H9 (cell line): ENCODE data around the gene ZC3H18. TPM values are rescaled to one million over a fixed set of nuclear protein-coding genes. Genes with fewer than 3 reads are reported as not detected.

Experiments used
- DNase-seq: peaks from one replicate; pipeline ENCODE4 v3.0.0-alpha.2; 2017
- H2AFZ ChIP-seq: one replicate; pipeline ENCODE4 v1.6.1; 2013; ENCODE audit warnings: mild to moderate bottlenecking, low read length, control low read depth, moderate library complexity
- H2AK5ac ChIP-seq: 2 replicates; pipeline ENCODE4 v1.6.1; 2013; ENCODE audit warnings: low read length, control low read depth, mixed read lengths; ENCODE audit not compliant: insufficient read length
- H2BK120ac ChIP-seq: one replicate; pipeline ENCODE4 v1.6.1; 2013; ENCODE audit warnings: low read depth, mild to moderate bottlenecking, low read length, control low read depth, inconsistent platforms; ENCODE audit not compliant: poor library complexity, severe bottlenecking
- H2BK12ac ChIP-seq: 2 replicates; pipeline ENCODE4 v1.6.1; 2013; ENCODE audit warnings: low read length, control low read depth, mixed read lengths, low read depth; ENCODE audit not compliant: insufficient read length
- H2BK15ac ChIP-seq: 2 replicates; pipeline ENCODE4 v1.6.1; 2013; ENCODE audit warnings: low read depth, low read length, control low read depth
- H2BK20ac ChIP-seq: one replicate; pipeline ENCODE4 v1.6.1; 2013; ENCODE audit warnings: low read depth, mild to moderate bottlenecking, low read length, control low read depth, inconsistent platforms; ENCODE audit not compliant: poor library complexity, severe bottlenecking
- H2BK5ac ChIP-seq: 2 replicates; pipeline ENCODE4 v1.6.1; 2013; ENCODE audit warnings: low read length, control low read depth, mixed read lengths; ENCODE audit not compliant: insufficient read length
- H3K14ac ChIP-seq: 2 replicates; pipeline ENCODE4 v1.6.1; 2013; ENCODE audit warnings: low read length, control low read depth; ENCODE audit not compliant: insufficient read depth
- H3K18ac ChIP-seq: 2 replicates; pipeline ENCODE4 v1.6.1; 2013; ENCODE audit warnings: low read depth, mild to moderate bottlenecking, mixed read lengths, low read length, control low read depth; ENCODE audit not compliant: insufficient read length
- H3K23ac ChIP-seq: 2 replicates; pipeline ENCODE4 v1.6.1; 2013; ENCODE audit warnings: low read length, control low read depth, mixed read lengths, low read depth; ENCODE audit not compliant: insufficient read length
- H3K23me2 ChIP-seq: 2 replicates; pipeline ENCODE4 v1.6.1; 2013; ENCODE audit warnings: low read depth, mild to moderate bottlenecking, mixed read lengths, low read length, control low read depth; ENCODE audit not compliant: insufficient read length, poor library complexity, severe bottlenecking
- H3K27ac ChIP-seq: 2 replicates; pipeline ENCODE4 v1.5.1; 2013; ENCODE audit warnings: low read length, control low read depth, mixed read lengths, low read depth; ENCODE audit not compliant: insufficient read length
- H3K27me3 ChIP-seq: 2 replicates; pipeline ENCODE4 v1.6.1; 2013; ENCODE audit warnings: low read length, control low read depth, inconsistent platforms; ENCODE audit not compliant: insufficient read depth
- H3K4ac ChIP-seq: 2 replicates; pipeline ENCODE4 v1.6.1; 2013; ENCODE audit warnings: low read depth, mild to moderate bottlenecking, control low read depth, inconsistent platforms, low read length, moderate library complexity
- H3K4me1 ChIP-seq: 2 replicates; pipeline ENCODE4 v1.6.1; 2013; ENCODE audit warnings: low read length, control low read depth, inconsistent platforms; ENCODE audit not compliant: insufficient read depth
- H3K4me2 ChIP-seq: 2 replicates; pipeline ENCODE4 v1.6.1; 2013; ENCODE audit warnings: low read length, control low read depth, mixed read lengths; ENCODE audit not compliant: insufficient read length, insufficient read depth
- H3K56ac ChIP-seq: 2 replicates; pipeline ENCODE4 v1.6.1; 2013; ENCODE audit warnings: low read depth, mild to moderate bottlenecking, mixed read lengths, low read length, control low read depth; ENCODE audit not compliant: insufficient read length
- H3K79me1 ChIP-seq: 2 replicates; pipeline ENCODE4 v1.6.1; 2013; ENCODE audit warnings: low read depth, mild to moderate bottlenecking, moderate library complexity, low read length, control low read depth, inconsistent platforms; ENCODE audit not compliant: insufficient read depth, poor library complexity, severe bottlenecking
- H3K79me2 ChIP-seq: 2 replicates; pipeline ENCODE4 v1.6.1; 2013; ENCODE audit warnings: low read length, control low read depth, inconsistent platforms; ENCODE audit not compliant: insufficient read depth
- H3K9ac ChIP-seq: 2 replicates; pipeline ENCODE4 v1.6.1; 2013; ENCODE audit warnings: low read length, control low read depth, mixed read lengths; ENCODE audit not compliant: insufficient read length; ENCODE audit errors: extremely low read depth
- H3K9me3 ChIP-seq: one replicate; pipeline ENCODE4 v1.6.1; 2013; ENCODE audit warnings: low read depth, low read length, inconsistent platforms; ENCODE audit not compliant: control insufficient read depth
- H3T11ph ChIP-seq: one replicate; pipeline ENCODE4 v1.6.1; 2013; ENCODE audit warnings: mild to moderate bottlenecking, low read length, control low read depth, inconsistent platforms
- H4K20me1 ChIP-seq: one replicate; pipeline ENCODE4 v1.6.1; 2013; ENCODE audit not compliant: control insufficient read depth, insufficient read length, insufficient read depth
- H4K5ac ChIP-seq: 2 replicates; pipeline ENCODE4 v1.6.1; 2013; ENCODE audit warnings: low read depth, mild to moderate bottlenecking, mixed read lengths, low read length, control low read depth; ENCODE audit not compliant: insufficient read length
- H4K8ac ChIP-seq: replicated peaks from 2 replicates; pipeline ENCODE4 v1.6.1; 2013; ENCODE audit warnings: low read length, control low read depth, mixed read lengths, low read depth; ENCODE audit not compliant: insufficient read length
- H4K91ac ChIP-seq: 2 replicates; pipeline ENCODE4 v1.6.1; 2013; ENCODE audit warnings: low read depth, mild to moderate bottlenecking, moderate library complexity, mixed read lengths, low read length, control low read depth; ENCODE audit not compliant: insufficient read length
- H3K27ac Mint-ChIP-seq, 3 experiments: 2 replicates in 2 of 3; 3 replicates in 1 of 3; pipeline ENCODE4 v1.8.0; 2020 to 2021; ENCODE audit warnings: mixed read lengths in 3 of 3, mild to moderate bottlenecking in 1 of 3, moderate library complexity in 1 of 3
- H3K27me3 Mint-ChIP-seq: 2 replicates; pipeline ENCODE4 v1.8.0; 2021; ENCODE audit warnings: low read depth, mild to moderate bottlenecking, moderate library complexity, mixed read lengths
- H3K36me3 Mint-ChIP-seq, 3 experiments: 2 replicates in 2 of 3; 3 replicates in 1 of 3; pipeline ENCODE4 v1.8.0; 2020 to 2021; ENCODE audit warnings: low read depth in 3 of 3, mixed read lengths in 3 of 3; ENCODE audit not compliant: insufficient read depth in 1 of 3
- H3K4me1 Mint-ChIP-seq, 2 experiments: 2 replicates each; pipeline ENCODE4 v1.8.0; 2020; ENCODE audit warnings: mixed read lengths in 2 of 2
- H3K4me3 Mint-ChIP-seq, 2 experiments: 2 replicates in 1 of 2; 3 replicates in 1 of 2; pipeline ENCODE4 v1.8.0; 2020 to 2021; ENCODE audit warnings: mild to moderate bottlenecking in 2 of 2, mixed read lengths in 2 of 2, moderate library complexity in 1 of 2
- H3K9me3 Mint-ChIP-seq, 2 experiments: 2 replicates in 1 of 2; 3 replicates in 1 of 2; pipeline ENCODE4 v1.8.0; 2020; ENCODE audit warnings: mild to moderate bottlenecking in 2 of 2, mixed read lengths in 2 of 2, moderate library complexity in 1 of 2
- WGBS: extraction: QIAGEN DNeasy Blood & Tissue Kit; methylation state at CpG from one replicate; pipeline ENCODE4 v1.1.7; 2013; ENCODE audit warnings: missing lambda C conversion rate, low lambda C conversion rate, mixed read lengths; ENCODE audit not compliant: insufficient read length; ENCODE audit errors: extremely low coverage; 5-methylcytosine and 5-hydroxymethylcytosine counted together
- total RNA-seq: library from RNA; stranded (reverse); gene quantifications from 2 replicates; pipeline ENCODE4 v1.2.1, GENCODE V29; 2021
- TF ChIP-seq, protein P1 (sequence below): fragments of 200-600 bp; sonication (generic); conservative IDR thresholded peaks from 3 replicates; pipeline ENCODE4 v1.8.0; 2021; ENCODE audit warnings: antibody characterized with exemption, mild to moderate bottlenecking

ZC3H18 gene
- total RNA-seq, 1 experiment from 2014 or later = 69.7 TPM

DNA sequence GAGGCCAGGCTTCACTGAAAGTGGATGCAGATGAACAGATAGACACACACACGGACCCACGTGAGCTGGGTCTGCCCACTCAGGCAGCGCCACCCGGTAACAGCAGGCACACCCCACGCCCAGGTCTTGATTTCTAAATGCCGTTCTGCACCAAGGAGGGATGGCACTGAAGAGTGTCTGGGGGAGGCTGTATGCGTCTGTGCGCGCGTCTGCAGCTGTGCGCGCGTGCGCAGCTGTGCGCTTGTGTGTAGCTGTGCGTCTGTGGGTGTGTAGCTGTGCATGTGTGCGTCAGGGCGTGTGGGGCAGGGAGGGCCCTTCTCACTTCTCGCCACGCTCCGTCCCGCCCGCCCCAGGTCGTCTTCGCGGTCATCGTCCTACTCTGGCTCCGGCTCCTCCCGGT, 52.7 kb downstream of the ZC3H18 start:
- Histone ChIP-seq H2BK20ac (no peak overlapping the region), H3K4ac (no peak overlapping the region), H3T11ph (no peak overlapping the region), H3K9ac (no peak overlapping the region), H3K27me3 (no peaks in the 10 kb centered on the region), H4K5ac (no peak overlapping the region), H3K14ac (no peak overlapping the region), H3K79me1 (no peaks in the 10 kb centered on the region), H2AFZ (no peak overlapping the region), H2BK15ac (no peak overlapping the region), H4K8ac (no peak overlapping the region), H4K91ac (no peak overlapping the region), H3K27ac (no peak overlapping the region), H2BK5ac (no peak overlapping the region), H2AK5ac (no peak overlapping the region), H3K9me3 (no peaks in the 10 kb centered on the region), H3K79me2 (no peaks in the 10 kb centered on the region; the same call in 1 of the 2 replicates), H3K18ac (no peak overlapping the region), H2BK12ac (no peak overlapping the region), H3K23me2 (no peaks in the 10 kb centered on the region), H3K4me2 (no peak overlapping the region), H3K4me1 (no peaks in the 10 kb centered on the region), H3K23ac (no peak overlapping the region), H3K56ac (no peak overlapping the region), H2BK120ac (no peak overlapping the region), H4K20me1 (no peaks in the 10 kb centered on the region)
- H3K27ac Mint-ChIP-seq = no peak overlapping the region
- peaks cover 2 to 16% of the 10 kb centered on the region in 2 experiments; a peak in 3 of 4 replicates for H3K4me1 Mint-ChIP-seq
- peaks cover 24 to 67% (median 56%) of the 10 kb centered on the region in 3 experiments; a peak in 6 of 7 replicates for H3K36me3 Mint-ChIP-seq
- TF ChIP-seq, protein P1, sequence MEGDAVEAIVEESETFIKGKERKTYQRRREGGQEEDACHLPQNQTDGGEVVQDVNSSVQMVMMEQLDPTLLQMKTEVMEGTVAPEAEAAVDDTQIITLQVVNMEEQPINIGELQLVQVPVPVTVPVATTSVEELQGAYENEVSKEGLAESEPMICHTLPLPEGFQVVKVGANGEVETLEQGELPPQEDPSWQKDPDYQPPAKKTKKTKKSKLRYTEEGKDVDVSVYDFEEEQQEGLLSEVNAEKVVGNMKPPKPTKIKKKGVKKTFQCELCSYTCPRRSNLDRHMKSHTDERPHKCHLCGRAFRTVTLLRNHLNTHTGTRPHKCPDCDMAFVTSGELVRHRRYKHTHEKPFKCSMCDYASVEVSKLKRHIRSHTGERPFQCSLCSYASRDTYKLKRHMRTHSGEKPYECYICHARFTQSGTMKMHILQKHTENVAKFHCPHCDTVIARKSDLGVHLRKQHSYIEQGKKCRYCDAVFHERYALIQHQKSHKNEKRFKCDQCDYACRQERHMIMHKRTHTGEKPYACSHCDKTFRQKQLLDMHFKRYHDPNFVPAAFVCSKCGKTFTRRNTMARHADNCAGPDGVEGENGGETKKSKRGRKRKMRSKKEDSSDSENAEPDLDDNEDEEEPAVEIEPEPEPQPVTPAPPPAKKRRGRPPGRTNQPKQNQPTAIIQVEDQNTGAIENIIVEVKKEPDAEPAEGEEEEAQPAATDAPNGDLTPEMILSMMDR = no peak
- WGBS = no CpG with 5 or more reads among the region's 29 CpGs
- no peak for DNase-seq
- no peaks in the 10 kb centered on the region for H3K27me3 Mint-ChIP-seq
- no peak overlapping the region for H3K4me3 Mint-ChIP-seq
- no peaks in the 10 kb centered on the region; a peak in 1 of 5 replicates for H3K9me3 Mint-ChIP-seq
